Fibroblast of skin of right quadriceps (primary cell): ENCODE data around the gene CDK1.

Source experiments
- DNase-seq: peaks from one replicate; pipeline ENCODE4 v3.0.0-alpha.2; 2013

Gene CDK1

DNA sequence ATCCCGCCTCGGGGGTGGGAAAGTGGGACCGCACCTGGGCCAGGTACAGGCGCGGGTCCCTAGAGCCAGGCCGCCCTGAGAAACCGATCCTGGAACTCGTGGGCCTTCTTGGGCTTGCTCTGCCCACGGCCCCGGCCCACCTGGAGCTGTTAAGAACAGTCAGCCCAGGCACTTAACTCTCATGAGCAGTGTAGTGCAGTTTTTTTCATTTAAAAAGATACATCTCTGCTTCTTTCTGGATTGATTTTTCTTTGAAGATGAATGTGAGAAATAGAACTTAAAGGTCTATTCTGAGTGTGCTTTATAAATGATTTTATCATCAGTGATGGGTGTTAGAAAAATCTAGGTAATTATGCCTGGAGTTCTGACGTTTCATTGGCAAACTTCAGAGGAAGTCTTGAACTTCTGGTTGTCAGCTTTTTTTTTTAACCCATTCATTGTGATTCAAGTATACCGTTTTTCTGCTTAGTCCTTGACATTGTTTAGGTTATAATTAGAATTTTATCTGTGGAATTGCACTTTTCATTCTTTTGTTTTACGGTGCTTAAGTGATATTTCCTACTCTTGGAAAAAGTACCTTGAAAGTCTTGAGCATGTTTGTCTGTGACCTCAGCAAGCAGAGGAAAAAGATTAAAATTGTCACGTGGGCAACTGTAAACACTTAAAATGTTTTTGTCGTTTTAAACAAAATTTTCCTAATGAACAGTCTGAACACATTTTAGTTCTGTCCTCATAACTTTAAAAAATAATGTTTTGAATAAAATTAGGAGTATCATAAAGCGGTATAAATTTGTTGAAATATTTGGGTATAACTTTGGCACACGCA is 906 bp downstream of the CDK1 start:
- no peak for DNase-seq

GRCh38 chr10:60781661-60782060 is 3.4 kb downstream of the CDK1 start:
- no peak for DNase-seq

DNA sequence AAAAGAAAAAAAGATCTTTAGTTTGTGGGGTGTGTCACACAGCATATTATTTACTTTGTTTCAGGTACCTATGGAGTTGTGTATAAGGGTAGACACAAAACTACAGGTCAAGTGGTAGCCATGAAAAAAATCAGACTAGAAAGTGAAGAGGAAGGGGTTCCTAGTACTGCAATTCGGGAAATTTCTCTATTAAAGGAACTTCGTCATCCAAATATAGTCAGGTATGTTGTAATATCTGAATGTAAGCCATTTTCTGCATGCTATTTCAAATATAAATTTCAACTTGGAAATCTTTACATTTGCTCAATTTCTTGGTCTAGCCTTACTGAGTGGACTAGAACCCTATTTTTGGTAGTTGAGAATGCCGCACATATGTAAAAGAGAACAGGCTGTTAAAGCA is 6.4 kb downstream of the CDK1 start:
- no peak for DNase-seq

DNA sequence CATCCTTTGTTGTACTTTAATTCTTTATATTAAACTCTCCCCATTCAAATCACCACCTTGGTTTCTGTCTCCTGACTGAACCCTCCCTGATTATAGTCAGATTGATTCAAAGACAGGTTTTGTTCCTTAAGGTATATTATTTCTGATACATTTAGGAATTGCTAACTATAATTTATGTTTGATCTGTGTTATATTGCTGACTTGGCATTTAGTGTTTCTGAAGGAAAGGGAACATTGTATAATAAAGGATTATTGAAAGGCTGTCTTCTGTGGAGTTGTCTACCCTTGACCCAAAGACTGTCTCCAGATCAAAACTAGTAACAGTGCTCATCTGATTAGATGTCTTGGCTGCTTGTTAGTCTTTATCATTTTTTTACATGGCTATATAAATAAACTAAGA is 10.3 kb downstream of the CDK1 start:
- no peak for DNase-seq

DNA sequence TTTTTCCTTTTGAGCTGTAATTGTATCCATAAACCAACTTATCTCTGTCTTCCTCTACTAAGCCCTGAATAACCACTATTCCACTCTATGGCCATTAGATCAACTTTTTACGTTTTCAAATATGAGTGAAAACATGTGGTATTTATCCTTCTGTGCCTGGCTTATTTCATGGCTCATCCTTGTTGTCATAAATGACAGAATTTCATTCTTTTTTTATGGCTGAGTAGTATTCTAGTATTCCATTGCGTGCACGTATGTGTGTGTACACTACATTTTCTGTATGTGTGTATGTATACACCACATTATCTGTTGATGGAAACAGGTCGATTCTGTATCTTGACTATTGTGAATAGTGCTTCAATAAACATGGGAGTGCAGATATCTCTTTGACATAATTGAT is 11.1 kb downstream of the CDK1 start:
- DNase-seq, result no peak

DNA sequence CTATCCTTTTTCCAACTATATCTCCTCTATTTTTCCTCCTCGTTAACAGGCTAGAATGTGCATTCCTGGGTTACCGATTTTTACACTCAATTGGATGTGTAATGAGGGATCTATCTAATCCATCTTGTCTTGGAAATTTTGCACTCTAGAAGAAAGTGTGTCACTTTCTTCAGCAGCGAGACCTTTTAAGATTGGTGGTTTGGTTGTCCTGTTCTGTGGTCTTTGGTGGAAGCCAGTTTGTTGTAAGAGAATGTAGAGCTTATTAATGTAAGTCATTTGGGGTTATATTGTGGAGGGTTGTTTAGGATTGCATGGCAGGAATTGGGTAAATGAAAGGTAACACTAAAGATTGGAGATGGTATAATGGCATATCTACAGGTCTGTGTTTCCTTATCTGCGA is 16.7 kb downstream of the CDK1 start:
- DNase-seq, result no peak

GRCh38 chr10:60795465-60796202 is 17.4 kb downstream of the CDK1 start:
- DNase-seq, result no peak

GRCh38 chr10:60796481-60796880 is 18.2 kb downstream of the CDK1 start:
- DNase-seq, result no peak

DNA sequence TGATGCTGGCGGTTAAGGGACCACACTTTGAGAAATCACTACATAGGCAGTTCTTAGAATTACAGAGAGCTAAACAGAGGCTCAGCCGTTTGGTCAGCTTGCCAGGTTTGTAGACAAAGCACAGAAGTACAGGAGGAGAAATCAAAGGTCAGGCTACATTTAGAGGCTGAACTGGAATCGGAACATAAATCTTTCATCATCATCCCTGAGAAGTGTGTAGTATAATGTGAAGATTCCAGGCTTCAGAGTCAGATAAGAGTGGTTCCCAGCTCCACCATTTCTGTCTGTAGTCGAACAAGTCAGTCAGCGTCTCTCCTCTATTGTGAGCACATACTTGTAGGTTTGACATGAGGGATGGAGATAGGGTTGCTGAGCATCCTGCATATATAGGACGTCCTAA is 18.9 kb downstream of the CDK1 start:
- no peak for DNase-seq

GRCh38 chr10:60798031-60798430 is 19.8 kb downstream of the CDK1 start:
- no peak for DNase-seq

DNA sequence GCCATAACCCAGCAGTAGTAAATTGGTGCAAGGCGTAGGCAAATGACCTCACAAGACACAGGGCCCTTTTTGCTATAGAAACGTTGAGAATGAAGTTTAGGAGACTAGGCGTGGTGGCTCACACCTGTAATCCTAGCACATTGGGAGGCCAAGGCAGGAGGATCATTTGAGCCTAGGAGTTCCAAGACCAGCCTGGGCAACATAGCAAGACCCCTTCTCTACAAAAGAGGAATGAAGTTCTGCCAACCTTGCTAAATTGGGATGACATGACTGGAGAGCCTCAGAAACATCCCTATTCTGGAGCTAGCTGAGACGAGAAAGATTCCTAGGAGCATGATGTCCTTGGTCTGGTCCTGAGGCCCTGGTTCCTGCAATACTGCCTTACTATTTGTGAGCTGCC is 20.6 kb downstream of the CDK1 start:
- DNase-seq, result no peak

DNA sequence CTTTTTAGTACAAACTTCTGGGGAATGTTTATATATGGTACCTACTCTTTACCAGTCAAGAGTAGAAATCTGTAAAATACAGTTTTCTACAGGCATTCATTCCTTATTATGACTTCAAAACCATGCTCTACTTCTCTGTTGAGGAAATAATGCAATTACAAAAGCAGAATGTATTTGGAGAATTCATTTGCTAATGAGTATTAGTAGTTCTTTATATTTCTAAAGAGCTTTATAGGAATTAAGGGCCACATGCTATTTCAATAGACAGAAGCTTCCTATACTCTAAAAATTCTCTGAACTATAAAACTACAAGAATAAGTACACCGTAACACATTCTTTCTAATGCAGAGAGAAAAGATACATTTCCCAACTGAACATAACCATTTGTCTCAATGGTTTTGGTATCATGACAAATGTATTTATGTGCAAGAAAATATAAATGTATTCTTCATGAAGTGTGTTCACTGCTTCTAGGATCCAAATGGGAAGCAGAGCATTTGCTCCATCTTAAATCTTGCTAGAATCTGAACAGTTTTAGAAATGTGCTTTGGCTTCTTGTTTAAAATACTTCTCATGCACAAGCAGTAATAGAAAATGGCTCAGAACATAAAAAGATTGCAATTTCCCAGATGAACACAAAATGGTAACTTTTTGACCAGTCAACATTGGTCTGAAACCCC is 21.8 kb downstream of the CDK1 start:
- no peak for DNase-seq

DNA sequence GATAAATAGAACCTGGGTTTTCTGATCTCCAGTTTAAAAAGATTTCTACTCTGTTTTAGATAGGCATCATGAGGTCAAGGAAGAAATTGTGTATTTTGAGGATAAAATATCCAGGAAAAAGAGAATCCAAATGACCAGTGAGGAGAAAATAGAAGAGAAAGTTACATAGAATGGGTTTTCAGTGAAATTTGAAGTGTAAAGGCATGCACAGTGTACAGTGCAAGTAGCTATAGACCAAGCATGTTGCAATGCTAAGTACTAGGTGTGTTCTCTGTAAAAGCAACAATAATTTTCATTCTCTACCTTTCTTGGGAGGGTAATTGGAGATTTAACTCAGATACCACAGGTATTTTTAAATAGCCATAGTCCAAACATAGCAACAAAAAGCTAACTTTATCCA is 22.6 kb downstream of the CDK1 start:
- DNase-seq, result no peak

- no peak for DNase-seq
These were observed 23.2 kb downstream of the CDK1 start for GRCh38 chr10:60801522-60801921.

- DNase-seq, result no peak
These were observed 25.2 kb downstream of the CDK1 start for GRCh38 chr10:60803433-60803832.

DNA sequence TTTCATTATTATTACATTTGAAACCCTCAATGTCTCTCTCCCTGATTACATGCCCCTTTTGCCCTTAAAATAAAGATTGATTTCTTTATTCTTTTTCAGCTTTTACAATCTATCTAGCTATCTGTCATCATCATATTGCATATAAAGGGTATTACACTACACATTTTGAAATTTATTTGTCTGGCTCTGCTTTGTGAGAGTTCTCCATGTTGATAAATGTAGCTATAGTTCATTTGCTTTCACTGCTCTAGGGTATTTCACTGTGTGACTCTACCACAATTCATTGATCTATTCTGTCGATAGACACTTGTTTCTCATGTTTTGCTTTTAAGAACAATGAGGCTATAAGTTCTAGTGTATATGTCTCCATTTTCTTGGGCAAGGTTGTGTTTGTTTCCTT is 25.6 kb downstream of the CDK1 start:
- no peak for DNase-seq

- DNase-seq, result peak; percentile 77
These were observed 28.6 kb downstream of the CDK1 start for GRCh38 chr10:60806921-60807320.

GRCh38 chr10:60807499-60807898 is 29.2 kb downstream of the CDK1 start:
- no peak for DNase-seq

GRCh38 chr10:60808036-60808435 is 29.8 kb downstream of the CDK1 start:
- DNase-seq, result no peak

DNA sequence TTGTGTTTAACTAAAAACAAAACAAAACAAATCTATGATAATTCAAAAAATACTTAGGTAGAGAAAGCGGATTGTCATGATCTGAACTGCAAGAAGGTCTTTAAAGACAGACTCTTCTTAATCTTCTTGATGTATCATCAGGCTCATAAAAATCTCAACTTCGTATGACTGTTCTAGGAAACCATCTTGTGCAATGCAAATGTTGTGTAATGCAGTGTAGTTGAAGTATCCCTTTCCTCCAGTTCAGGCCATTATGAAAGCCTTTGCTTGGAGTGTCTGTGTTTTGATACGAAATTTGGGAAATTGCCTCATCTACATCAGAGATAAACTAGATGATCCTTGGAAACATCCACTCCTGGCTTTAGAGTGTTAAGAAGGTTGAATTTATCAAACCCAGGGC is 30.9 kb downstream of the CDK1 start:
- DNase-seq, result peak; percentile 79

DNA sequence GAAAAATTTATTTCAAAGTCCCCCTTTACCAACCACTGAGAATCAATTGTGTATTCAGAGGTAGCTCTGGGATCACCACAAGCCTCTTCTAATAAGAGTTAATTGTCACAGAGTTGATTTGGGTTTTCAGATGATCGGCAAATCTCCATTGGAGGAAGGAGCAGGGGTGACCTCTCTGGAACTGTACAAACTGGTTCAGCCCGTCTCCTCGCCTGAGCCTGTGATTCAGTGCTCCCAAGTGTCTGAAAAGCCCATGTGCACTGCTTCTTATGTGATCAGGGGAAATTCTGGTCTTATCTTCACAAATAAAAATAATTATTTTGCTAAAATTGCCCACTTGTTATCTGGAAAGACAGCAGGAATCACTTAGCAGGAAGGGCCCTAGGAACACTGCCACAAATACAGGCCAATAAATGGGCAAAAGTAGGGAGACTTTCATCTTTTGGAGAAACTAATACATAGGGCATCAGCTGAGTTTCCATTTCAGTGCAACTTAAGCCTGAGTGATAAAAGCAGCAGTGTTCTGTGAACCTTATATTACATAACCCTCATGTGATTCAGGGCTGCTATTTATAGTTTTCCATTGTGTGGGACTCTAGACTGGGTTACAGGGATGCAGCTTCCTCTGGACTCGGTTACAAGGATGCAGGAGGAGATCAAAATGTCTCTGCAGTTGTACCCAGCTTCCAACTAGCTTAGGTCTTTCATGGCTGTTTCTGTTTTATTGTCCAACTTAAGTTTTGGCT is 32.3 kb downstream of the CDK1 start:
- peak; percentile 43 for DNase-seq

- peak; percentile 86 for DNase-seq
These were observed 38.5 kb downstream of the CDK1 start for GRCh38 chr10:60816628-60817397.
